Progenitor cell of endocrine pancreas (in vitro differentiated cells): ENCODE measurements around the gene RFESD. TPM values are rescaled to one million over a fixed set of nuclear protein-coding genes. Genes with fewer than 3 reads are reported as not detected.

Experiments
- DNase-seq: peaks from one replicate; pipeline ENCODE4 v3.0.0; 2021; ENCODE audit warnings: low spot score; ENCODE audit not compliant: unreplicated experiment
- H3K27ac Mint-ChIP-seq: 2 replicates; pipeline ENCODE4 v1.8.0; 2021; ENCODE audit warnings: mild to moderate bottlenecking, moderate library complexity, mixed read lengths
- H3K27me3 Mint-ChIP-seq: 2 replicates; pipeline ENCODE4 v1.8.0; 2021; ENCODE audit warnings: mixed read lengths
- H3K36me3 Mint-ChIP-seq: 2 replicates; pipeline ENCODE4 v1.8.0; 2022; ENCODE audit warnings: mixed read lengths; ENCODE audit not compliant: insufficient read depth
- H3K4me1 Mint-ChIP-seq: 2 replicates; pipeline ENCODE4 v1.8.0; 2021; ENCODE audit warnings: low read depth, mixed read lengths
- H3K4me3 Mint-ChIP-seq: 2 replicates; pipeline ENCODE4 v1.8.0; 2021; ENCODE audit warnings: low read depth, mild to moderate bottlenecking, moderate library complexity, mixed read lengths
- H3K9me3 Mint-ChIP-seq: 2 replicates; pipeline ENCODE4 v1.8.0; 2021; ENCODE audit warnings: low read depth, mixed read lengths
- CTCF ChIP-seq: fragments of 200-600 bp; sonication (generic); IDR thresholded peaks from one replicate; pipeline ENCODE4 v1.5.0; 2021; ENCODE audit warnings: antibody characterized with exemption, mild to moderate bottlenecking; ENCODE audit not compliant: unreplicated experiment
- total RNA-seq: library from RNA; stranded (reverse); gene quantifications from 2 replicates; pipeline ENCODE4 v1.2.1, GENCODE V29; 2021

Gene RFESD
- total RNA-seq, 1 donor from 2014 or later, result 2.9 TPM

- DNase-seq, result no peak
- TF ChIP-seq CTCF, result no peak
- H3K4me3 Mint-ChIP-seq, result no peak overlapping the region
- H3K4me1 Mint-ChIP-seq, result peaks cover 8% of the 10 kb centered on the region
- no peaks in the 10 kb centered on the region for H3K9me3 Mint-ChIP-seq
- H3K27ac Mint-ChIP-seq, result no peak overlapping the region
- H3K36me3 Mint-ChIP-seq, result no peaks in the 10 kb centered on the region
- H3K27me3 Mint-ChIP-seq, result no peaks in the 10 kb centered on the region
Observed at GRCh38 chr5:95652849-95653248, 6.3 kb downstream of the RFESD start.

GRCh38 chr5:95654196-95654595, 7.6 kb downstream of the RFESD start:
- Mint-ChIP-seq H3K36me3 (no peaks in the 10 kb centered on the region), H3K4me1 (peaks cover 8% of the 10 kb centered on the region), H3K9me3 (no peaks in the 10 kb centered on the region), H3K27ac (no peak overlapping the region), H3K27me3 (no peaks in the 10 kb centered on the region), H3K4me3 (no peak overlapping the region)
- TF ChIP-seq CTCF, result no peak
- DNase-seq, result no peak

- Mint-ChIP-seq H3K4me3 (no peak overlapping the region), H3K27me3 (no peaks in the 10 kb centered on the region), H3K4me1 (no peaks in the 10 kb centered on the region), H3K27ac (no peak overlapping the region), H3K9me3 (no peaks in the 10 kb centered on the region), H3K36me3 (no peaks in the 10 kb centered on the region)
- no peak for DNase-seq
- TF ChIP-seq CTCF, result no peak
Observed at GRCh38 chr5:95655575-95655974, 9.0 kb downstream of the RFESD start.

GRCh38 chr5:95660060-95660459, 13.5 kb downstream of the RFESD start:
- no peaks in the 10 kb centered on the region for H3K9me3 Mint-ChIP-seq
- H3K27ac Mint-ChIP-seq, result no peak overlapping the region
- TF ChIP-seq CTCF, result no peak
- no peak for DNase-seq
- H3K4me1 Mint-ChIP-seq, result peaks cover 5% of the 10 kb centered on the region
- H3K4me3 Mint-ChIP-seq, result no peak overlapping the region
- H3K27me3 Mint-ChIP-seq, result no peaks in the 10 kb centered on the region
- H3K36me3 Mint-ChIP-seq, result no peaks in the 10 kb centered on the region

- Mint-ChIP-seq H3K4me1 (peaks cover 5% of the 10 kb centered on the region), H3K27ac (no peak overlapping the region), H3K36me3 (no peaks in the 10 kb centered on the region), H3K4me3 (no peak overlapping the region), H3K9me3 (no peaks in the 10 kb centered on the region), H3K27me3 (no peaks in the 10 kb centered on the region)
- DNase-seq, result no peak
- no peak for TF ChIP-seq CTCF
Observed at GRCh38 chr5:95662946-95663345, 16.4 kb downstream of the RFESD start.
